Measurements from ENCODE around the gene CERS6. TPM values are rescaled to one million over a fixed set of nuclear protein-coding genes. Genes with fewer than 3 reads are reported as not detected.

The CERS6 gene
- polyA plus RNA-seq, 3 donors, result 7.6 to 17.7 (median 15.6) TPM

- H3K9me3 Mint-ChIP-seq, result no peaks in the 10 kb centered on the region
- Histone ChIP-seq H3K4me2 (replicated peaks; ENCODE audit: extremely low read depth, low read length, poor library complexity, severe bottlenecking) (no peak overlapping the region), H3K9me3 (replicated peaks in 1 of 2; ENCODE audit: control insufficient read depth in 1 of 2, insufficient read depth in 1 of 2, low read length in 2 of 2) (no peaks in the 10 kb centered on the region), H3K36me3 (replicated peaks in 1 of 2; ENCODE audit: control insufficient read depth in 1 of 2, insufficient read depth in 2 of 2, low read length in 2 of 2) (no peaks in the 10 kb centered on the region), H3K4me1 (ENCODE audit: control insufficient read depth in 1 of 2, insufficient read depth in 2 of 2, low read length in 2 of 2) (no peaks in the 10 kb centered on the region), H3K9ac (ENCODE audit: insufficient read depth, low read length, poor library complexity, severe bottlenecking) (no peak overlapping the region), H4K20me1 (ENCODE audit: insufficient read depth, low read length) (no peaks in the 10 kb centered on the region), H3K27me3 (ENCODE audit: control insufficient read depth in 2 of 2, insufficient read depth in 2 of 2, low read length in 2 of 2) (no peaks in the 10 kb centered on the region), H3K27ac (ENCODE audit: low read depth in 1 of 2, low read length in 2 of 2) (no peak overlapping the region), H3K79me2 (ENCODE audit: insufficient read depth, low read length) (no peaks in the 10 kb centered on the region), H2AFZ (ENCODE audit: insufficient read depth, low read depth, low read length, poor library complexity, severe bottlenecking) (no peak overlapping the region), H3K4me3 (replicated peaks in 1 of 3; ENCODE audit: low read depth in 2 of 3, low read length in 3 of 3) (no peak overlapping the region)
- no peak overlapping the region for H3K4me3 Mint-ChIP-seq
- no CpG with 5 or more reads among the region's 3 CpGs for WGBS (ENCODE audit: insufficient coverage)
- no peak for DNase-seq
- no peaks in the 10 kb centered on the region for H3K4me1 Mint-ChIP-seq
- peaks cover 0 to 3% (median 2%) of the 10 kb centered on the region in 3 donors for H3K27me3 Mint-ChIP-seq (ENCODE audit: low read depth in 3 of 3)
- no peaks in the 10 kb centered on the region for H3K36me3 Mint-ChIP-seq
- no peak overlapping the region for H3K27ac Mint-ChIP-seq
- intact Hi-C loops (cut with micrococcal nuclease), result no loop called here
- TF ChIP-seq, protein P1, sequence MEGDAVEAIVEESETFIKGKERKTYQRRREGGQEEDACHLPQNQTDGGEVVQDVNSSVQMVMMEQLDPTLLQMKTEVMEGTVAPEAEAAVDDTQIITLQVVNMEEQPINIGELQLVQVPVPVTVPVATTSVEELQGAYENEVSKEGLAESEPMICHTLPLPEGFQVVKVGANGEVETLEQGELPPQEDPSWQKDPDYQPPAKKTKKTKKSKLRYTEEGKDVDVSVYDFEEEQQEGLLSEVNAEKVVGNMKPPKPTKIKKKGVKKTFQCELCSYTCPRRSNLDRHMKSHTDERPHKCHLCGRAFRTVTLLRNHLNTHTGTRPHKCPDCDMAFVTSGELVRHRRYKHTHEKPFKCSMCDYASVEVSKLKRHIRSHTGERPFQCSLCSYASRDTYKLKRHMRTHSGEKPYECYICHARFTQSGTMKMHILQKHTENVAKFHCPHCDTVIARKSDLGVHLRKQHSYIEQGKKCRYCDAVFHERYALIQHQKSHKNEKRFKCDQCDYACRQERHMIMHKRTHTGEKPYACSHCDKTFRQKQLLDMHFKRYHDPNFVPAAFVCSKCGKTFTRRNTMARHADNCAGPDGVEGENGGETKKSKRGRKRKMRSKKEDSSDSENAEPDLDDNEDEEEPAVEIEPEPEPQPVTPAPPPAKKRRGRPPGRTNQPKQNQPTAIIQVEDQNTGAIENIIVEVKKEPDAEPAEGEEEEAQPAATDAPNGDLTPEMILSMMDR (IDR thresholded peaks at IDR 0.05), result no peak
Measured at GRCh38 chr2:168432100-168432499, 24.0 kb upstream of the CERS6 start.

DNA sequence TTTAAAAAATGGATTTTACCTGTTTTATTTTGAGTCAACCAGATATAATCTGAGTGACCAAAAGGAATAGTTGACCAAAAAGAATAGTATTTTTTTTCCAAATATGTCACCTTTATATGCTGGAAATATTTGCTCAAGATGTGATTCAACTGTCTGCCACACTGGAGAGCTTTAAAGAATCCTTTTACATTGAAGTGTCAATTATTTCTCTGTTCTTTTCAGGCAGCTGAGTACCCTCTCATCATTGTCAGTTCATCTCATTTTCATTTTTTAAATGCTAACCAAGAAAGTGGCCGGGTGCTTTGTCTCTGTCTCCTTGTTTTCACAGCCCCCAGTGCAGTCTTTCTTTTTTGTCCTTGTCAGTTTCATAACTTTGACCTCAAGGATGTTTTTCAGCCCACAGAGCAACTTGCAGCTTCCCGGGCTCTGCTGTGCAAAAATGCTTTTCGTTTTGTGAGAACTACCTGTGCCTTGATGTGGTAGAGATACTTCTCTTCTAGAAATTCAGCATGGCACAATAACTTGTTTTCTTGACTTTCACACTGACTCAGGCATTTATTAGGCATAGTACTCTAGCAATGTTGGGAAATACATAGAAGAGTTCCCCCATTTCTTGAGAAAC, 23.4 kb upstream of the CERS6 start:
- Histone ChIP-seq H3K27ac (ENCODE audit: low read depth in 1 of 2, low read length in 2 of 2) (no peak overlapping the region), H4K20me1 (ENCODE audit: insufficient read depth, low read length) (no peaks in the 10 kb centered on the region), H2AFZ (ENCODE audit: insufficient read depth, low read depth, low read length, poor library complexity, severe bottlenecking) (no peak overlapping the region), H3K4me1 (ENCODE audit: control insufficient read depth in 1 of 2, insufficient read depth in 2 of 2, low read length in 2 of 2) (no peaks in the 10 kb centered on the region), H3K9me3 (replicated peaks in 1 of 2; ENCODE audit: control insufficient read depth in 1 of 2, insufficient read depth in 1 of 2, low read length in 2 of 2) (no peaks in the 10 kb centered on the region), H3K27me3 (ENCODE audit: control insufficient read depth in 2 of 2, insufficient read depth in 2 of 2, low read length in 2 of 2) (no peaks in the 10 kb centered on the region), H3K36me3 (replicated peaks in 1 of 2; ENCODE audit: control insufficient read depth in 1 of 2, insufficient read depth in 2 of 2, low read length in 2 of 2) (no peaks in the 10 kb centered on the region), H3K4me3 (replicated peaks in 1 of 3; ENCODE audit: low read depth in 2 of 3, low read length in 3 of 3) (no peak overlapping the region), H3K9ac (ENCODE audit: insufficient read depth, low read length, poor library complexity, severe bottlenecking) (no peak overlapping the region), H3K4me2 (replicated peaks; ENCODE audit: extremely low read depth, low read length, poor library complexity, severe bottlenecking) (no peak overlapping the region), H3K79me2 (ENCODE audit: insufficient read depth, low read length) (no peaks in the 10 kb centered on the region)
- intact Hi-C loops (cut with micrococcal nuclease), result no loop called here
- 100% methylated on average over 1 of the region's 3 CpGs for WGBS (ENCODE audit: insufficient coverage)
- no peaks in the 10 kb centered on the region for H3K36me3 Mint-ChIP-seq
- H3K27me3 Mint-ChIP-seq (ENCODE audit: low read depth in 3 of 3), result peaks cover 0 to 3% (median 3%) of the 10 kb centered on the region in 3 donors
- H3K27ac Mint-ChIP-seq, result no peak overlapping the region
- TF ChIP-seq, protein P1 (IDR thresholded peaks at IDR 0.05), result no peak
- no peaks in the 10 kb centered on the region for H3K9me3 Mint-ChIP-seq
- H3K4me3 Mint-ChIP-seq, result no peak overlapping the region
- DNase-seq, result no peak
- H3K4me1 Mint-ChIP-seq, result no peaks in the 10 kb centered on the region
